IMR-90 (cell line): ENCODE measurements around the gene MTOR. TPM values are rescaled to one million over a fixed set of nuclear protein-coding genes. Genes with fewer than 3 reads are reported as not detected.

Experiments used
- ATAC-seq: fragments of 200-7000 bp; cut with Tn5 transposase; 2 replicates; pipeline ENCODE4 v1.9.1; 2020; ENCODE audit warnings: low read depth, mild to moderate bottlenecking, moderate library complexity
- BruUV-seq: library from RNA; stranded (reverse); fragments of 400-500 nt; replicated peaks from 2 replicates; lab custom pipeline; 2021; lab: Mats Ljungman, UMichigan
- CTCF ChIA-PET: fragments of 300-600 bp; formaldehyde crosslinking; extraction: SDS; loops from one replicate; lab custom pipeline; 2021; ENCODE audit warnings: antibody characterized with exemption; lab: Yijun Ruan, JAX
- POLR2A ChIA-PET: fragments of 300-600 bp; sonication (Branson Sonifier 250); formaldehyde crosslinking; loops from one replicate; lab custom pipeline; 2022; ENCODE audit warnings: antibody characterized with exemption; ENCODE audit not compliant: unreplicated experiment; lab: Charles Lee
- DNase-seq: peaks from one replicate; pipeline ENCODE4 v3.0.0; 2013
- H2AFZ ChIP-seq: replicated peaks from 2 replicates; pipeline ENCODE3; 2013; ENCODE audit warnings: low read length, mild to moderate bottlenecking; ENCODE audit not compliant: poor library complexity
- H2AK5ac ChIP-seq: 2 replicates; pipeline ENCODE4 v1.6.1; 2013; ENCODE audit warnings: low read depth, low read length, inconsistent platforms
- H2AK9ac ChIP-seq: replicated peaks from 2 replicates; pipeline ENCODE3; 2013; ENCODE audit warnings: mild to moderate bottlenecking, low read depth, low read length, moderate library complexity; ENCODE audit not compliant: poor library complexity
- H2BK120ac ChIP-seq: 2 replicates; pipeline ENCODE4 v1.6.1; 2013; ENCODE audit warnings: low read depth, low read length, inconsistent platforms
- H2BK15ac ChIP-seq: 3 replicates; pipeline ENCODE4 v1.6.1; 2013; ENCODE audit warnings: low read depth, low read length, inconsistent platforms
- H2BK20ac ChIP-seq: 2 replicates; pipeline ENCODE4 v1.6.1; 2013; ENCODE audit warnings: low read depth, mild to moderate bottlenecking, inconsistent platforms, low read length, moderate library complexity
- H2BK5ac ChIP-seq: 2 replicates; pipeline ENCODE4 v1.6.1; 2013; ENCODE audit warnings: mild to moderate bottlenecking, low read depth, low read length, inconsistent platforms; ENCODE audit not compliant: poor library complexity, severe bottlenecking
- H3K14ac ChIP-seq: replicated peaks from 2 replicates; pipeline ENCODE4 v1.6.1; 2013; ENCODE audit warnings: low read depth, low read length, inconsistent platforms
- H3K18ac ChIP-seq: 2 replicates; pipeline ENCODE4 v1.6.1; 2013; ENCODE audit warnings: low read depth, low read length, control low read depth
- H3K23ac ChIP-seq: 2 replicates; pipeline ENCODE4 v1.6.1; 2013; ENCODE audit warnings: low read depth, low read length, inconsistent platforms
- H3K27ac ChIP-seq: 2 replicates; pipeline ENCODE4 v1.5.1; 2013; ENCODE audit warnings: mild to moderate bottlenecking, control low read depth, low read length; ENCODE audit not compliant: insufficient read depth
- H3K27me3 ChIP-seq: 2 replicates; pipeline ENCODE4 v1.6.1; 2013; ENCODE audit warnings: low read length; ENCODE audit not compliant: control insufficient read depth, insufficient read depth
- H3K36me3 ChIP-seq: 2 replicates; pipeline ENCODE4 v1.6.1; 2013; ENCODE audit warnings: low read length, mixed read lengths; ENCODE audit not compliant: control insufficient read depth, insufficient read depth
- H3K4ac ChIP-seq: 2 replicates; pipeline ENCODE4 v1.6.1; 2013; ENCODE audit warnings: low read depth, low read length, inconsistent platforms
- H3K4me1 ChIP-seq: 2 replicates; pipeline ENCODE4 v1.6.1; 2013; ENCODE audit warnings: low read length, mixed read lengths; ENCODE audit not compliant: control insufficient read depth, insufficient read depth
- H3K4me2 ChIP-seq: 2 replicates; pipeline ENCODE4 v1.6.1; 2013; ENCODE audit warnings: low read depth, mild to moderate bottlenecking, control low read depth, low read length, moderate library complexity
- H3K4me3 ChIP-seq: 2 replicates; pipeline ENCODE4 v1.5.1; 2013; ENCODE audit warnings: low read depth, mild to moderate bottlenecking, control low read depth, low read length, moderate library complexity; ENCODE audit not compliant: insufficient read depth
- H3K56ac ChIP-seq: 2 replicates; pipeline ENCODE4 v1.6.1; 2013; ENCODE audit warnings: low read length, inconsistent platforms; ENCODE audit not compliant: insufficient read depth; ENCODE audit errors: extremely low read depth
- H3K79me1 ChIP-seq, 2 experiments: 2 replicates each; pipeline ENCODE4 v1.6.1; 2013; ENCODE audit warnings: low read length in 2 of 2, inconsistent platforms in 1 of 2, low read depth in 1 of 2
- H3K9ac ChIP-seq: 2 replicates; pipeline ENCODE4 v1.6.1; 2013; ENCODE audit warnings: low read depth, low read length, control low read depth
- H3K9me1 ChIP-seq: 2 replicates; pipeline ENCODE4 v1.6.1; 2013; ENCODE audit warnings: low read length, inconsistent platforms; ENCODE audit not compliant: insufficient read depth
- H3K9me3 ChIP-seq: 2 replicates; pipeline ENCODE4 v1.6.1; 2013; ENCODE audit warnings: low read length; ENCODE audit not compliant: control insufficient read depth, insufficient read depth
- H4K20me1 ChIP-seq: 2 replicates; pipeline ENCODE4 v1.6.1; 2013; ENCODE audit warnings: low read length, inconsistent platforms; ENCODE audit not compliant: insufficient read depth
- H4K5ac ChIP-seq: 2 replicates; pipeline ENCODE4 v1.6.1; 2013; ENCODE audit warnings: mild to moderate bottlenecking, low read depth, low read length, control low read depth
- H4K8ac ChIP-seq, 2 experiments: 2 replicates each; pipeline ENCODE4 v1.6.1; 2013; ENCODE audit warnings: low read depth in 2 of 2, low read length in 2 of 2, control low read depth in 1 of 2, inconsistent platforms in 1 of 2
- H4K91ac ChIP-seq: 2 replicates; pipeline ENCODE4 v1.6.1; 2013; ENCODE audit warnings: low read depth, low read length, inconsistent platforms; ENCODE audit not compliant: insufficient read depth
- BHLHE40 ChIP-seq: fragments of 150-350 bp; IDR thresholded peaks from 2 replicates; pipeline ENCODE4 v1.6.1; 2016; ENCODE audit warnings: mild to moderate bottlenecking, low read depth, low read length
- WGBS, 2 experiments: methylation state at CpG; one replicate each; pipeline versions ENCODE4 v1.1.5 to v1.1.7; 2013; ENCODE audit warnings: missing lambda C conversion rate in 2 of 2; ENCODE audit not compliant: insufficient read length in 1 of 2; ENCODE audit errors: extremely low coverage in 2 of 2; 5-methylcytosine and 5-hydroxymethylcytosine counted together
- dilution Hi-C: fragments of 300-500 bp; cut with HindIII; formaldehyde crosslinking; loops from one replicate; pipeline ENCODE4 v1.14.3; 2018; ENCODE audit warnings: low sequenced_read_pairs; ENCODE audit not compliant: unreplicated experiment
- in situ Hi-C: fragments of 300-500 bp; cut with MboI; formaldehyde crosslinking; loops from 3 replicates; pipeline ENCODE4 v1.14.3; 2019; ENCODE audit warnings: low sequenced_read_pairs, inconsistent platforms, mixed read lengths
- intact Hi-C: fragments of 100-400 bp; cut with micrococcal nuclease; formaldehyde crosslinking; loops from 2 replicates; pipeline ENCODE4 v1.10.0; 2022
- polyA plus RNA-seq, 3 experiments: library from polyadenylated mRNA; depleted of rRNA; stranded (reverse); fragments of >200 nt; gene quantifications; 2 replicates each; pipeline ENCODE4 v1.2.3, GENCODE V29; 2012; ENCODE audit warnings: low replicate concordance in 1 of 3
- total RNA-seq: library from RNA; depleted of rRNA; stranded (reverse); fragments of >200 nt; gene quantifications from 2 replicates; pipeline ENCODE4 v1.2.3, GENCODE V29; 2012

The MTOR gene
- total and polyA plus RNA-seq, 2 of the 4 experiments (the other 2 are of a cell fraction), result 19.2 to 36.7 TPM

DNA sequence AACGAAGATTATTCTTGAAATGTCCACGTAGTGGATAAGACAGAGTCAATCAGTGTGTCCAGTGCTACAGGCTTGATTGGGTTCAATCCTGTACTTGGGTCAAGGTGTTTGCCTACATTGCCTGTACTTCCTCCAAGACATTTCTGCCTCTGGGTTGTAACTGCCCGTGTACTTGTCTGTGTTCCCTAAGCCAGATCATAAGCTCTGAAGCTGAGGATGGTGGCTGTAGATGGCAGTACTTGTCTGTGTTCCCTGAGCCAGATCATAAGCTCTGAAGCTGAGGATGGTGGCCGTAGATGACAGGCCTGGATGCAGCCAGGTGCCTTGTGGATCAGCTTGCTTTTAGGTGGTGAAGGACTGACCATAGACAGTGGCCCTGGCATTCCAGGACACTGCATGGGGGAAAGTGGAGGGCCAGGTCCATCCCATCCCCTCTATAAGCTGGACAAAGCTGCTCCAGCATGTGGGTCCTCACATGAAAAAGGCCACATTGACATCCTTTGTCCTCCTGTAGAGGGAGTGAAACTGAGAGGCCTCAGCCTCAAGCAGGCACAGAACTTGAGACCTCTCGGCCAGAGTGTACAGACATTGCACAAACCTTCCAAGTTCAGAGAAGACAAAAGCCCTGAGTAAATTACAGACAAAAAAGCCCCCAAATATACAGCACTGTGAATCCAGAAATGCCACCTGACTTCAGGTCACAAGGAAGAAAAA is 200.5 kb downstream of the MTOR start:
- H4K20me1 ChIP-seq, result no peaks in the 10 kb centered on the region; the same call in 1 of the 2 replicates

More for the DNA sequence above, 200.5 kb downstream of the MTOR start:
- H3K4ac ChIP-seq, result no peak overlapping the region
- dilution Hi-C loops, result no loop called here
- DNase-seq (no peak), ATAC-seq (no peak)
- no peak overlapping the region for H3K9ac ChIP-seq
- no peak overlapping the region for H4K91ac ChIP-seq
- H3K27me3 ChIP-seq, result no peaks in the 10 kb centered on the region
- peak overlapping the region; percentile 41 for H3K23ac ChIP-seq
- H3K27ac ChIP-seq, result no peak overlapping the region
- 0 out of 4 replicates have a peak overlapping the region, but pooled peaks of 1 of the 2 experiments have one; percentile 42 for H4K8ac ChIP-seq
- no peak overlapping the region for H2BK15ac ChIP-seq
- no peak for TF ChIP-seq BHLHE40
- H2AFZ ChIP-seq, result peak overlapping the region; percentile 40
- H2AK9ac ChIP-seq, result peak overlapping the region; percentile 33
- H2AK5ac ChIP-seq, result peak overlapping the region; percentile 22; the same call in 1 of the 2 replicates
- no peak overlapping the region for H2BK20ac ChIP-seq
- ChIA-PET CTCF (interaction anchor here (1.7 kb wide), 1 partner anchor 24 kb away, joined by 9 read pairs; no protein-coding TSS in a partner anchor), POLR2A (no interaction called here)
- no peak overlapping the region for H2BK5ac ChIP-seq
- no TSS peak for BruUV-seq
- intact Hi-C loops, result no loop called here
- peaks cover 8% of the 10 kb centered on the region; the same call in 1 of the 2 replicates for H3K9me1 ChIP-seq
- peaks cover 30% of the 10 kb centered on the region for H3K36me3 ChIP-seq
- no peak overlapping the region for H3K4me2 ChIP-seq
- no peak overlapping the region for H3K4me3 ChIP-seq
- peaks cover 8% of the 10 kb centered on the region for H3K4me1 ChIP-seq
- H3K56ac ChIP-seq, result no peak overlapping the region
- H3K79me1 ChIP-seq, result peaks cover 28 to 46% of the 10 kb centered on the region in 2 experiments
- no peaks in the 10 kb centered on the region for H3K9me3 ChIP-seq
- no peak overlapping the region for H4K5ac ChIP-seq
- in situ Hi-C loops, result no loop called here
- H2BK120ac ChIP-seq, result no peak overlapping the region
- WGBS, 2 experiments, result no CpG with 5 or more reads among the region's 5 CpGs
- H3K18ac ChIP-seq, result no peak overlapping the region
- no peak overlapping the region for H3K14ac ChIP-seq
